ENCODE measurements around the gene SYTL4.

The SYTL4 gene

GRCh38 chrX:100680756-100681155 lies 51.2 kb downstream of the SYTL4 start:
- Histone ChIP-seq H3K27me3 (ENCODE audit: insufficient read depth, low read length, poor library complexity, severe bottlenecking) (no peaks in the 10 kb centered on the region), H3K9me3 (ENCODE audit: insufficient read depth, low read depth, low read length) (no peaks in the 10 kb centered on the region), H3K36me3 (ENCODE audit: insufficient read depth, low read length) (no peaks in the 10 kb centered on the region), H3K4me3 (ENCODE audit: low read length, poor library complexity, severe bottlenecking) (no peak overlapping the region), H3K4me1 (ENCODE audit: insufficient read depth, low read length, poor library complexity, severe bottlenecking) (peaks cover 3% of the 10 kb centered on the region), H3F3A (ENCODE audit: low read depth) (no peaks in the 10 kb centered on the region), H3K79me2 (ENCODE audit: insufficient read depth, low read length) (no peaks in the 10 kb centered on the region), H3K4me2 (ENCODE audit: low read depth, low read length, poor library complexity, severe bottlenecking) (no peak overlapping the region), H4K20me1 (ENCODE audit: insufficient read depth, low read length, poor library complexity, severe bottlenecking) (no peaks in the 10 kb centered on the region), H3K9me2 (replicated peaks; ENCODE audit: low read depth, low read length) (no peaks in the 10 kb centered on the region), H2AFZ (ENCODE audit: low read length) (no peak overlapping the region), H3K9ac (ENCODE audit: low read depth, low read length, poor library complexity, severe bottlenecking) (no peak overlapping the region)
- TF ChIP-seq, protein P1, sequence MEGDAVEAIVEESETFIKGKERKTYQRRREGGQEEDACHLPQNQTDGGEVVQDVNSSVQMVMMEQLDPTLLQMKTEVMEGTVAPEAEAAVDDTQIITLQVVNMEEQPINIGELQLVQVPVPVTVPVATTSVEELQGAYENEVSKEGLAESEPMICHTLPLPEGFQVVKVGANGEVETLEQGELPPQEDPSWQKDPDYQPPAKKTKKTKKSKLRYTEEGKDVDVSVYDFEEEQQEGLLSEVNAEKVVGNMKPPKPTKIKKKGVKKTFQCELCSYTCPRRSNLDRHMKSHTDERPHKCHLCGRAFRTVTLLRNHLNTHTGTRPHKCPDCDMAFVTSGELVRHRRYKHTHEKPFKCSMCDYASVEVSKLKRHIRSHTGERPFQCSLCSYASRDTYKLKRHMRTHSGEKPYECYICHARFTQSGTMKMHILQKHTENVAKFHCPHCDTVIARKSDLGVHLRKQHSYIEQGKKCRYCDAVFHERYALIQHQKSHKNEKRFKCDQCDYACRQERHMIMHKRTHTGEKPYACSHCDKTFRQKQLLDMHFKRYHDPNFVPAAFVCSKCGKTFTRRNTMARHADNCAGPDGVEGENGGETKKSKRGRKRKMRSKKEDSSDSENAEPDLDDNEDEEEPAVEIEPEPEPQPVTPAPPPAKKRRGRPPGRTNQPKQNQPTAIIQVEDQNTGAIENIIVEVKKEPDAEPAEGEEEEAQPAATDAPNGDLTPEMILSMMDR (conservative IDR thresholded peaks at IDR 0.05; ENCODE audit: low read length): no peak
- no peak for TF ChIP-seq EZH2phosphoT487 (IDR thresholded peaks at IDR 0.05; ENCODE audit: borderline replicate concordance)

DNA sequence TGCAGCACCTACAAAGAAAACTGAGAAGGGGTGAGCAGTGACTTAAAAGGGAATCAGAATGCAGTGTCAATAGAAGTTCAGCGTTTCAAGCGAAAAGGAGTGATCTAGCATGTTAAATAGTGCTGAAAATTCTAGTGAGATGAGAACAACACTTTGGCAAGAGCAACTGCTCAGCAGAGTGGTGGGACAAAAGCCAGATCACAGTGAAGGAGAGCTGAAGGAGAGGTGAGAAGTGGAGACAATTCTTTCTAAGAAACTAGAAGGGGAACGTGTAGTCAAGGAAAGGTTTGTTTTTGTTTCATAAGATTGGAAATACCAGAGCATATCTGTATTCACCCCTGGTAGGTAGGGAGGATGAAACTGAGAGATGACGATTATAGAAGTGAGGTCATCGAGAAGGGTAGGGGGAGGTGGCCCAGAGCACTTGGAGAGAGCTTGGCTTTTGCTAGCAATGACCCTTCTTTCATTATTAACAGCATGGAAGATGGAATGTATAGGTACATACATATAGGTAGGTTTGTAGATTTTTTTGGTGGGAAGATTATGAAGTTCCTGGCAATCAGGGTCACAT lies 54.2 kb downstream of the SYTL4 start:
- TF ChIP-seq EZH2phosphoT487 (IDR thresholded peaks at IDR 0.05; ENCODE audit: borderline replicate concordance): no peak
- TF ChIP-seq, protein P1 (conservative IDR thresholded peaks at IDR 0.05; ENCODE audit: low read length): no peak
- peaks cover 8% of the 10 kb centered on the region for H3K4me1 ChIP-seq (ENCODE audit: insufficient read depth, low read length, poor library complexity, severe bottlenecking)
- H4K20me1 ChIP-seq (ENCODE audit: insufficient read depth, low read length, poor library complexity, severe bottlenecking): no peaks in the 10 kb centered on the region
- H3K27me3 ChIP-seq (ENCODE audit: insufficient read depth, low read length, poor library complexity, severe bottlenecking): no peaks in the 10 kb centered on the region
- no peaks in the 10 kb centered on the region for H3K36me3 ChIP-seq (ENCODE audit: insufficient read depth, low read length)
- no peak overlapping the region for H3K4me2 ChIP-seq (ENCODE audit: low read depth, low read length, poor library complexity, severe bottlenecking)
- no peaks in the 10 kb centered on the region for H3K9me2 ChIP-seq (replicated peaks; ENCODE audit: low read depth, low read length)
- no peak overlapping the region for H3K4me3 ChIP-seq (ENCODE audit: low read length, poor library complexity, severe bottlenecking)
- no peak overlapping the region for H3K9ac ChIP-seq (ENCODE audit: low read depth, low read length, poor library complexity, severe bottlenecking)
- H3K79me2 ChIP-seq (ENCODE audit: insufficient read depth, low read length): no peaks in the 10 kb centered on the region
- H3K9me3 ChIP-seq (ENCODE audit: insufficient read depth, low read depth, low read length): no peaks in the 10 kb centered on the region
- H3F3A ChIP-seq (ENCODE audit: low read depth): no peaks in the 10 kb centered on the region
- no peak overlapping the region for H2AFZ ChIP-seq (ENCODE audit: low read length)

DNA sequence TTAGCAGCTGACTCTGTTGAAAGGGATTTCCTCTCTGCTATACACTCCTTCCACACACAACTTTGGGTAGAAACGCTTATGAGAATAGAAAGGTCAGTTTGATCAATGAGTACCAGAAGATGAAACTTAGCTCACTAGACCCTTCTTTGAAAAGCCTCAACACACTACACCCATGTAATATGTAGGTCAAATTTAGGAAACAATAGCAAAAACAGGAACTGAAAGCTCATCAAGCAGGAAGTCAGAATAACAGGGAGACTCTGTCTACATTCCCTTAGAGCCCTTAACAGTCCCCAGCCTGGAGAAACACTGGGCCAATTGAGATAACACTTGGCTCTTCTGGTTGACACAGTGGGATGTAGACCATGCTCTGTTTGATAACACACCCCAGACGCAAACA lies 57.2 kb downstream of the SYTL4 start:
- Histone ChIP-seq H3K9ac (ENCODE audit: low read depth, low read length, poor library complexity, severe bottlenecking) (no peak overlapping the region), H2AFZ (ENCODE audit: low read length) (peak overlapping the region; percentile 85), H3K4me2 (ENCODE audit: low read depth, low read length, poor library complexity, severe bottlenecking) (peak overlapping the region; percentile 13), H4K20me1 (ENCODE audit: insufficient read depth, low read length, poor library complexity, severe bottlenecking) (no peaks in the 10 kb centered on the region), H3F3A (ENCODE audit: low read depth) (no peaks in the 10 kb centered on the region), H3K4me1 (ENCODE audit: insufficient read depth, low read length, poor library complexity, severe bottlenecking) (peaks cover 8% of the 10 kb centered on the region), H3K79me2 (ENCODE audit: insufficient read depth, low read length) (no peaks in the 10 kb centered on the region), H3K9me3 (ENCODE audit: insufficient read depth, low read depth, low read length) (no peaks in the 10 kb centered on the region), H3K9me2 (replicated peaks; ENCODE audit: low read depth, low read length) (no peaks in the 10 kb centered on the region), H3K4me3 (ENCODE audit: low read length, poor library complexity, severe bottlenecking) (no peak overlapping the region), H3K27me3 (ENCODE audit: insufficient read depth, low read length, poor library complexity, severe bottlenecking) (no peaks in the 10 kb centered on the region), H3K36me3 (ENCODE audit: insufficient read depth, low read length) (no peaks in the 10 kb centered on the region)
- TF ChIP-seq EZH2phosphoT487 (IDR thresholded peaks at IDR 0.05; ENCODE audit: borderline replicate concordance): no peak
- TF ChIP-seq, protein P1 (conservative IDR thresholded peaks at IDR 0.05; ENCODE audit: low read length): no peak
